Measurements from ENCODE around the gene ATXN7L1. TPM values are rescaled to one million over a fixed set of nuclear protein-coding genes. Genes with fewer than 3 reads are reported as not detected.

The ATXN7L1 gene
- polyA plus RNA-seq, 1 of the 3 experiments (the other 2 are of a cell fraction), result 6.0 TPM

DNA sequence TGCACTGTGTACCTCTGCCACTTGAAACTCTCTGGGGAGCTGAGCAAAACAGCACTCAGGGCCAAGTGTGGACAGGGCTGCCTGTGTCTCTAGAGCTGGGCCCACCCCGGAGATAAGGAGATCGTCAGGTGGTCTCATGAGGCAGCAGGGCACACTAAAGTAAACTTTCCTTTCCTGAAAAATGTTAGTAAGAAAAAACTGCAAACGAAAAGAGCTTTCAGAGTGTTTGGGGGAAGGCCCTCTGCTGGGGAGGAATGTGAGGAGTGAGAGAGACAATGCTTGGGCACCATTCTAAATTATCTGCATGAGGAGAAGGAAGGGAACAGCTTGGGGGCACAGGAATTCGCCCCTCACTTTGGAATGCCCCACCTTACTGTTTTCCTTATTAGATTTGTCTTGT lies 127.7 kb downstream of the ATXN7L1 start:
- no peak overlapping the region for H2AFZ ChIP-seq (ENCODE audit: low read depth)

More for the DNA sequence above, 127.7 kb downstream of the ATXN7L1 start:
- H3K4me1 ChIP-seq (ENCODE audit: control insufficient read depth in 1 of 2, insufficient read depth in 2 of 2, low read depth in 1 of 2, low read length in 1 of 2), result no peaks in the 10 kb centered on the region
- 88% methylated on average over 4 of the region's 4 CpGs for WGBS (ENCODE audit: low lambda C conversion rate)
- H3K27me3 ChIP-seq (ENCODE audit: insufficient read depth), result no peaks in the 10 kb centered on the region
- TF ChIP-seq, protein P1, sequence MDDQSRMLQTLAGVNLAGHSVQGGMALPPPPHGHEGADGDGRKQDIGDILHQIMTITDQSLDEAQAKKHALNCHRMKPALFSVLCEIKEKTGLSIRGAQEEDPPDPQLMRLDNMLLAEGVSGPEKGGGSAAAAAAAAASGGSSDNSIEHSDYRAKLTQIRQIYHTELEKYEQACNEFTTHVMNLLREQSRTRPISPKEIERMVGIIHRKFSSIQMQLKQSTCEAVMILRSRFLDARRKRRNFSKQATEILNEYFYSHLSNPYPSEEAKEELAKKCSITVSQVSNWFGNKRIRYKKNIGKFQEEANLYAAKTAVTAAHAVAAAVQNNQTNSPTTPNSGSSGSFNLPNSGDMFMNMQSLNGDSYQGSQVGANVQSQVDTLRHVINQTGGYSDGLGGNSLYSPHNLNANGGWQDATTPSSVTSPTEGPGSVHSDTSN (IDR thresholded peaks at IDR 0.05), result no peak
- no peak for TF ChIP-seq EZH2phosphoT487 (IDR thresholded peaks at IDR 0.05; ENCODE audit: borderline replicate concordance, low read depth)
- TF ChIP-seq, protein P2, sequence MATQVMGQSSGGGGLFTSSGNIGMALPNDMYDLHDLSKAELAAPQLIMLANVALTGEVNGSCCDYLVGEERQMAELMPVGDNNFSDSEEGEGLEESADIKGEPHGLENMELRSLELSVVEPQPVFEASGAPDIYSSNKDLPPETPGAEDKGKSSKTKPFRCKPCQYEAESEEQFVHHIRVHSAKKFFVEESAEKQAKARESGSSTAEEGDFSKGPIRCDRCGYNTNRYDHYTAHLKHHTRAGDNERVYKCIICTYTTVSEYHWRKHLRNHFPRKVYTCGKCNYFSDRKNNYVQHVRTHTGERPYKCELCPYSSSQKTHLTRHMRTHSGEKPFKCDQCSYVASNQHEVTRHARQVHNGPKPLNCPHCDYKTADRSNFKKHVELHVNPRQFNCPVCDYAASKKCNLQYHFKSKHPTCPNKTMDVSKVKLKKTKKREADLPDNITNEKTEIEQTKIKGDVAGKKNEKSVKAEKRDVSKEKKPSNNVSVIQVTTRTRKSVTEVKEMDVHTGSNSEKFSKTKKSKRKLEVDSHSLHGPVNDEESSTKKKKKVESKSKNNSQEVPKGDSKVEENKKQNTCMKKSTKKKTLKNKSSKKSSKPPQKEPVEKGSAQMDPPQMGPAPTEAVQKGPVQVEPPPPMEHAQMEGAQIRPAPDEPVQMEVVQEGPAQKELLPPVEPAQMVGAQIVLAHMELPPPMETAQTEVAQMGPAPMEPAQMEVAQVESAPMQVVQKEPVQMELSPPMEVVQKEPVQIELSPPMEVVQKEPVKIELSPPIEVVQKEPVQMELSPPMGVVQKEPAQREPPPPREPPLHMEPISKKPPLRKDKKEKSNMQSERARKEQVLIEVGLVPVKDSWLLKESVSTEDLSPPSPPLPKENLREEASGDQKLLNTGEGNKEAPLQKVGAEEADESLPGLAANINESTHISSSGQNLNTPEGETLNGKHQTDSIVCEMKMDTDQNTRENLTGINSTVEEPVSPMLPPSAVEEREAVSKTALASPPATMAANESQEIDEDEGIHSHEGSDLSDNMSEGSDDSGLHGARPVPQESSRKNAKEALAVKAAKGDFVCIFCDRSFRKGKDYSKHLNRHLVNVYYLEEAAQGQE (IDR thresholded peaks at IDR 0.05; ENCODE audit: low read depth, low read length), result no peak
- no peak for TF ChIP-seq POLR2AphosphoS5 (IDR thresholded peaks at IDR 0.05; ENCODE audit: low read depth, low read length)
- no peak for TF ChIP-seq MXI1 (IDR thresholded peaks at IDR 0.05; ENCODE audit: low read depth, low read length)
- no peak for TF ChIP-seq TAF1 (IDR thresholded peaks at IDR 0.05; ENCODE audit: borderline replicate concordance, low read depth, low read length)
- no peak for TF ChIP-seq MEF2A (IDR thresholded peaks at IDR 0.05; ENCODE audit: borderline replicate concordance, low read depth)
- TF ChIP-seq, protein P3, sequence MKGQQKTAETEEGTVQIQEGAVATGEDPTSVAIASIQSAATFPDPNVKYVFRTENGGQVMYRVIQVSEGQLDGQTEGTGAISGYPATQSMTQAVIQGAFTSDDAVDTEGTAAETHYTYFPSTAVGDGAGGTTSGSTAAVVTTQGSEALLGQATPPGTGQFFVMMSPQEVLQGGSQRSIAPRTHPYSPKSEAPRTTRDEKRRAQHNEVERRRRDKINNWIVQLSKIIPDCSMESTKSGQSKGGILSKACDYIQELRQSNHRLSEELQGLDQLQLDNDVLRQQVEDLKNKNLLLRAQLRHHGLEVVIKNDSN (IDR thresholded peaks at IDR 0.05; ENCODE audit: borderline replicate concordance, low read depth), result no peak
- TF ChIP-seq, protein P4, sequence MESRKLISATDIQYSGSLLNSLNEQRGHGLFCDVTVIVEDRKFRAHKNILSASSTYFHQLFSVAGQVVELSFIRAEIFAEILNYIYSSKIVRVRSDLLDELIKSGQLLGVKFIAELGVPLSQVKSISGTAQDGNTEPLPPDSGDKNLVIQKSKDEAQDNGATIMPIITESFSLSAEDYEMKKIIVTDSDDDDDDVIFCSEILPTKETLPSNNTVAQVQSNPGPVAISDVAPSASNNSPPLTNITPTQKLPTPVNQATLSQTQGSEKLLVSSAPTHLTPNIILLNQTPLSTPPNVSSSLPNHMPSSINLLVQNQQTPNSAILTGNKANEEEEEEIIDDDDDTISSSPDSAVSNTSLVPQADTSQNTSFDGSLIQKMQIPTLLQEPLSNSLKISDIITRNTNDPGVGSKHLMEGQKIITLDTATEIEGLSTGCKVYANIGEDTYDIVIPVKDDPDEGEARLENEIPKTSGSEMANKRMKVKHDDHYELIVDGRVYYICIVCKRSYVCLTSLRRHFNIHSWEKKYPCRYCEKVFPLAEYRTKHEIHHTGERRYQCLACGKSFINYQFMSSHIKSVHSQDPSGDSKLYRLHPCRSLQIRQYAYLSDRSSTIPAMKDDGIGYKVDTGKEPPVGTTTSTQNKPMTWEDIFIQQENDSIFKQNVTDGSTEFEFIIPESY (IDR thresholded peaks at IDR 0.05; ENCODE audit: borderline replicate concordance, low read depth), result no peak
- CTCF ChIA-PET, result interaction anchor here (0.7 to 9.4 kb wide), 6 partner anchors 12 to 428 kb away, joined by 3 to 70 read pairs (median 3); no protein-coding TSS in a partner anchor
- H3K36me3 ChIP-seq (replicated peaks in 1 of 2; ENCODE audit: control insufficient read depth in 1 of 2, insufficient read depth in 2 of 2, low read length in 1 of 2), result no peaks in the 10 kb centered on the region
- no peak overlapping the region for H3K27ac ChIP-seq (ENCODE audit: low read depth in 2 of 2, low read length in 1 of 2)
- no peaks in the 10 kb centered on the region for H4K20me1 ChIP-seq (ENCODE audit: insufficient read depth)
- POLR2A ChIA-PET, result interaction anchor here (1.2 kb wide), 1 partner anchor 11 kb away, joined by 3 read pairs; no protein-coding TSS in a partner anchor
- no peak overlapping the region for H3K4me3 ChIP-seq (ENCODE audit: low read depth in 2 of 2, low read length in 1 of 2)
- no peak for DNase-seq
- H3F3A ChIP-seq (replicated peaks; ENCODE audit: insufficient read depth), result no peaks in the 10 kb centered on the region
- H3K9me2 ChIP-seq, result no peaks in the 10 kb centered on the region
- H3K9ac ChIP-seq, result no peak overlapping the region
- H3K4me2 ChIP-seq, result no peak overlapping the region
- H3K9me3 ChIP-seq, result no peaks in the 10 kb centered on the region
- H3K79me2 ChIP-seq (ENCODE audit: insufficient read depth), result no peaks in the 10 kb centered on the region

Data from SK-N-SH (cell line).